GM23338 (cell line): ENCODE results near the gene FARS2.

Experiments used
- EZH2 ChIP-seq: fragments of 200-600 bp; sonication (generic); IDR thresholded peaks from one replicate; pipeline ENCODE4 v1.8.0; 2017; ENCODE audit warnings: antibody characterized with exemption, mild to moderate bottlenecking, low read depth; ENCODE audit not compliant: unreplicated experiment
- TF ChIP-seq, protein P1 (sequence below), 2 experiments: fragments of 200-600 bp in 1 of 2; sonication (generic) in 1 of 2; conservative IDR thresholded peaks; 2 replicates each; pipeline versions ENCODE4 v1.5.1 to v1.6.1; 2016 to 2017; ENCODE audit warnings: antibody characterized with exemption in 2 of 2, low read depth in 2 of 2, mild to moderate bottlenecking in 2 of 2, moderate library complexity in 1 of 2

DNA sequence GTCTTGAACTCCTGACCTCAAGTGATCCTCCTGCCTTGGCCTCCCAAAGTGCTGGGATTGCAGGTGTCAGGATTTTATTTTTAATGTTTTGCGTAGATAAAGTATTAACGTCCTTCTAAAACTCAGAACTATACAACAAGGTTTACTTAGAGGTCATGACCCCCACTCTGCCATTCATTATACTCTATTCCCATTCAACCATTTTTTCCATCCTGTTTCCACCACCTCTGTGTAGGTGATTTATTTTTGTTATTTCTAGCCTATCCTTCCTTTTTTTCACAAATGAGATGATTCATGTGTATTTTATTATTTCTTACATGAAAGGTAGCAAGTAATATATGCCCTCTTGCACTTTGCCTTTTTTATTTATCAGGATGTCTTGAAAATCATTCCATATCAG is 138.1 kb downstream of the FARS2 start:
- TF ChIP-seq, protein P1, sequence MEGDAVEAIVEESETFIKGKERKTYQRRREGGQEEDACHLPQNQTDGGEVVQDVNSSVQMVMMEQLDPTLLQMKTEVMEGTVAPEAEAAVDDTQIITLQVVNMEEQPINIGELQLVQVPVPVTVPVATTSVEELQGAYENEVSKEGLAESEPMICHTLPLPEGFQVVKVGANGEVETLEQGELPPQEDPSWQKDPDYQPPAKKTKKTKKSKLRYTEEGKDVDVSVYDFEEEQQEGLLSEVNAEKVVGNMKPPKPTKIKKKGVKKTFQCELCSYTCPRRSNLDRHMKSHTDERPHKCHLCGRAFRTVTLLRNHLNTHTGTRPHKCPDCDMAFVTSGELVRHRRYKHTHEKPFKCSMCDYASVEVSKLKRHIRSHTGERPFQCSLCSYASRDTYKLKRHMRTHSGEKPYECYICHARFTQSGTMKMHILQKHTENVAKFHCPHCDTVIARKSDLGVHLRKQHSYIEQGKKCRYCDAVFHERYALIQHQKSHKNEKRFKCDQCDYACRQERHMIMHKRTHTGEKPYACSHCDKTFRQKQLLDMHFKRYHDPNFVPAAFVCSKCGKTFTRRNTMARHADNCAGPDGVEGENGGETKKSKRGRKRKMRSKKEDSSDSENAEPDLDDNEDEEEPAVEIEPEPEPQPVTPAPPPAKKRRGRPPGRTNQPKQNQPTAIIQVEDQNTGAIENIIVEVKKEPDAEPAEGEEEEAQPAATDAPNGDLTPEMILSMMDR (conservative IDR thresholded peaks at IDR 0.05; ENCODE audit: low read depth in 2 of 2) = no peak
- TF ChIP-seq EZH2 = no peak
